Endometrial microvascular endothelial cells (primary cell): ENCODE measurements around the gene MARCO. TPM values are rescaled to one million over a fixed set of nuclear protein-coding genes. Genes with fewer than 3 reads are reported as not detected.
"Not testable (repeated sequence)": the region's sequence is repeated elsewhere in the genome, so short reads cannot be mapped to it uniquely, and the experiment has no call there.

ENCODE experiments used
- in situ Hi-C: cut with HindIII; loops from 2 replicates; pipeline ENCODE4 v1.10.0; 2017; ENCODE audit warnings: low sequenced_read_pairs, low pct_unique_long_range_greater_than_20kb; ENCODE audit errors: inconsistent ontology term
- total RNA-seq: library from RNA; depleted of rRNA; stranded (reverse); fragments of >200 nt; gene quantifications from one replicate; pipeline ENCODE4 v1.2.3, GENCODE V29; 2015; ENCODE audit errors: inconsistent ontology term

Gene MARCO
- total RNA-seq, 1 donor from 2014 or later: not detected

GRCh38 chr2:119023534-119023933 lies 81.5 kb downstream of the MARCO start:
- in situ Hi-C loops: no loop called here

- in situ Hi-C loops: no loop called here
Observed at GRCh38 chr2:119024152-119024551, 82.2 kb downstream of the MARCO start.

- in situ Hi-C loops: no loop called here
Observed at GRCh38 chr2:119024568-119024967, 82.6 kb downstream of the MARCO start.

GRCh38 chr2:119025013-119025412 lies 83.0 kb downstream of the MARCO start:
- in situ Hi-C loops: no loop called here

- in situ Hi-C loops: no loop called here
Observed at GRCh38 chr2:119025762-119026351, 83.9 kb downstream of the MARCO start.

- in situ Hi-C loops: no loop called here
Observed at GRCh38 chr2:119026890-119027289, 84.9 kb downstream of the MARCO start.

GRCh38 chr2:119028327-119029174 lies 86.6 kb downstream of the MARCO start:
- in situ Hi-C loops: no loop called here

GRCh38 chr2:119029297-119029696 lies 87.3 kb downstream of the MARCO start:
- in situ Hi-C loops: no loop called here

GRCh38 chr2:119037922-119038321 lies 95.9 kb downstream of the MARCO start:
- in situ Hi-C loops: not testable (repeated sequence)

- in situ Hi-C loops: no loop called here
Observed at GRCh38 chr2:119040730-119041129, 98.7 kb downstream of the MARCO start.

Other genes starting within 250 kb of the MARCO start
- gene EN1, start 94.5 kb upstream of the MARCO start, total RNA-seq: not detected
- gene C1QL2, start 216.6 kb downstream of the MARCO start, total RNA-seq: not detected